NCI-H510A treated with DMSO at 0.1 percent for 48 hours (cell line): ENCODE measurements around the gene MRC1.

Source experiments
- DNase-seq: peaks from one replicate; lab custom pipeline; 2025; lab: John Stamatoyannopoulos, UW

Gene MRC1

DNA sequence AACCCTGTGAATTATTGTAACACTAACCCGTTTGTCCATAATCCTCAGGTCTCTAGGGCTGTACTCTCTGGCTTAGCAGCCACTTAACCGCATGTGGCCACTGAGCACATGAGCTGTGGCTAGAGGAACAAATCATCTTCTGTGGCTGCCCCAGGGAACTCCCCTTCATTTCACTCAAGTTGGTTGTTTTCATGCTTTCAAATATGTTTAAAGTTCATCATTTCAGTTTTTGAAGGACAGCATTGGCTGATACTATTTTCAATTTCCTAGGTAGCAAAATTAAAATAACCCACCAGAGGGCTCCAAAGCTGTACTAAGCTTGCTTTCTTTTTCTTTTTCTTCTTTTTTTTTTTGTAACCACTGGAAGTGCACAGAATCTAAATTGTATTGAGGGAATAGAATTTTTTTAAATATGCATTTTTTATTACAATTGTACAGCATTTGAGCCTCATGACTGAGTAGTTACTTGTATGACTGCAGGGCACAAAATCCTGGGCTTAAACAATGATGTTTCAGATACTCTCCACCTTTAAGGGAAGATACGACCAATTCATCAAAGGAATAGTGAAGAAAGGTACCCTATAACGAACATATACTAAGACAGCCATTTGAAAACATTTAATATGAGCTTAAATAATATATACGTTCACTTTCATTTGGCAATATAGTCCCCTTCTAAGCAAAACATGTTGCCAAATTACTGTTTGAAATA, 38.6 kb downstream of the MRC1 start:
- DNase-seq: no peak

DNA sequence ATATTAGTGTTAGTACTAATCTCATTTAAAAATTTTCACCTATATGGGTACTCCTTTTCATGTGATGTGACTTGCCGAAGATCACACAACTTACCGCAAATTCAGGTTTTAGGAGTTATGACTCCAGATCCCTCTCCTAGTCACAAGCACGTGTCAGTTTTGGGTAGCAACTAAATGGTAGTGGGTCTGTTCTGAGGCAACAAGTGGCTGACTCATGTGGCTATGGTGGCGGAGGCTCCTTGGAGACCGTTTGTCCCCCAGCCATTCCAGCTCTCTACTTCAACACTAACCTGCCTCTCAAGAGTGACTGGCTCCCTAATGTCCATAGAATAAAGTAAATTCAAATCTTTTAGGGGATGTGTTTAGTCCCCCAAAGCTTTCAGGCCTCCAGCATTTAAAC, 39.5 kb downstream of the MRC1 start:
- no peak for DNase-seq

DNA sequence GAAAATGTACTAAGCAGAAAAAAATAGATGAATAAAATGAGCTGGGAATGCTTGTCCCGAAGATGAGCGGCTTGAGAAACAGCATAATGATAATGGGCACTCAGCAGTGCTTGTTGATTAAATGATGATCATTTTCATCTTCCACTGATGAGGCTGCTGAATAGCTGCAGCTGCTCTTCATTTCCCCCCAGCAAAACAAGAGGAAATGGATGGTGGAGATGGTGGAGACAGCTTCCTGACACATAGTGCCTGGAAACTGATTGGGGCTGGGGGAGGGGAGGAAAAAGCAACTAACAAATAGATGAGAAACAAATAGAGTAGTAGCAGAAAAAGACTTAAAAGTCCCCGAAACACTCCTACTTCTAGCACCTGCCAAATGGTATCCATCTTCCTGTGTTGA, 41.4 kb downstream of the MRC1 start:
- DNase-seq: peak; percentile 26

DNA sequence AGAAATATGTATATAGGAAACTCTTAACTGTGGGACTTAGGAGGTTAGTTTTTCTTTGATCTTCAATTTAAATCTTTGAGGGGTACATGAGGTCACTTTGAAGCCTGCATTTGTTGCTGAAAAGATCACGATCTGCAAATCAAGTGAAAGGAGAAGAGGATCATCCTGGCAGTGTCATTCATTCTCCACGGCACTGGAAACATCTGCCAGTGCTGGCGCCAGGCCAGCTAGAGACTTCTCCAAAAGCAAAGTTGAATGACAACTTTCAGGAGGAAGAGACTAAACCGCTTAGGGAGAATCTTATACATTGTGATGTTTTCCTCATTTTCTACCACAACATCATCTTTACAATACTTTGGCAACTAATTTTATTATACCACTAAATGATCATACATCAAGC, 42.5 kb downstream of the MRC1 start:
- DNase-seq: peak; percentile 61

DNA sequence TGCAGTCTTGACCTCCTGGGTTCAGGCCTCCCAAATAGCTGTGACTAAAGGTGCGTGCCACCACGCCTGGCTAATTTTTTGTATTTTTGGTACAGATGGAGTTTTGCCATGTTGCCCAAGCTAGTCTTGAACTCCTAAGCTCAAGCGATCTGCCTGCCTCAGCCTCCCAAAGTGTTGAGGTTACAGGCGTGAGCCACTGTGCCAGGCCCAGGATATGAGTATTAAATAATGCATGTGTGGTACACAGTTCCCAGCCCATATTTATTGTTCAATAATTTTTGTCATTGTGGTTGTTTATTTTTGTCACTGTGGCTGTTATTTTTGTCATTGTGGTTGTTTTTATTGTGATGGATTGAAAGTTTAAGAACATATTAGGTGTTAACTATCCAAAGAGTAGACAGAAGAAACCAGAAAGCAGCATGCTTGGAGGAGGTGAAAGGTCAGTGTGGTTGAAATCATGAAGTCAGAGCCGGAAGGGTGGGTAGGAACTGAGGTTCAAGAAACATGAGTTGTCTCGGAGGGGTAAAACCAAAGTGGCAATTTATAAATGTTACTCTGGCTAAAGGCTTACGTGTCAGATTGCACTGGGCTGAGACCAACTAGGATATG, 45.0 kb downstream of the MRC1 start:
- no peak for DNase-seq

DNA sequence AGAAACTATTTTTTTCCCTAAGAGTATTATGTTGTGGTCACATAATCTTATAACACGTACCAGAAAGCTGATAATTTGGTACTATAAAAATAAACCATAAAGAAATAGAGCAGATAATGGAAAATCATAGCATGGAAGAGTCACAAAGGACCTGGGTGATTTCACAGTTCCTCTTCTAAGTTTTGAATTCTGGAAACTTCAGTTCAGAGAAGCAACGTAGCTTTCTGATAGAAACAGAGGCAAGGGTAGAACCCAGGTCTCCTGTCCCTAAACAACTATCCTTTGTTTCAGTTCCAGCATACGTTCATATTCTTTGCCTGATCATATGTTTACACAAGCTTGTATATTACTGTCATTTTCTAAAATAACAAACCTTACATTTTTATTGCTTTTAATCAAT, 47.9 kb downstream of the MRC1 start:
- no peak for DNase-seq

DNA sequence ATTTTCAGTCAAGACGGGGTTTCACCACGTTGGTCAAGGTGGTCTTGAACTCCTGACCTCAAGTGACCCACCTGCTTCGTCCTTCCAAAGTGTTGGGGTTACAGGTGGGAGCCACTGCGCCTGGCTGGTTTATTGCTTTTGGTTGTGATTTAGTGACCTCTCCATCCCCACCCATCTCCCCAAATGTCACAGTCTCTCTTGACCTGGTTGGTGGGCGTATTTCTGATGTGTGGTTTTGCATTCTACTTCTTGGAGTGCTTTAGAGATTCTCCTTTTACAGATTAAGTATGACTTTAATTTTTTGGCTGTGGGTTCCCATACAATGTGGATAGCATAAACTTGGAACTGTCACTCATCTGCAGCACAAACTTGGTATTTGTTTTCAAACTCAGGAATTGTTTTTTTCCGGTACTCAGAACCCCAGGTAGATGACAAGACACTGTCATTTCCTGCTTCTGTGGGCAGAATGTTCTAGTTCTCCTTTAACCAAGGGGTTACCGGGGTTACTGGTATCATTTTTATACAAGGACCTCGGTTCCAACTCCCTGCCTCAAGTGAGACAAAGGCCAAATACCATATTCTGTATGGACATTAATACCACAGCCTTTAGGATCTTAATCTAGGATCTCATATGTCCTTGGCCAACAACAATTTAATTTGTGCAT, 50.5 kb downstream of the MRC1 start:
- DNase-seq: no peak

DNA sequence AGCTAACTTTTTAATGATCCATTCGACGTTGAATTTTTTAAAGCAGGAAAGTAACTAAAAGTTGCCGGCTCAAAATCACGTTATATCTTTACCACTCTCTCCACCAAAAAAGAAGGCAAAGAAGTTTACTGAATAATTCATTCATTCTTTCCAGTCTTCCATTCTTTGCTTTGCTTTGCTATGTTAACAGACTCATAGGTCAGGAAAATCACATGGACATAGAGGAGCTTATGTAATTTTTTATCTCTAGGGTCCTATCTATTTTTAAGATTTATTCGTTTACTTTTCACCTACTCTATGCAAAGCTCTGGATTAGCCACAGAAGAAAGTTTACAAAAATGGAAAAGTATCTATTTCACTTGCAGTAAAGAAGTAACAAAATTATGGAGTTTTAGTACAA, 52.6 kb downstream of the MRC1 start:
- no peak for DNase-seq

DNA sequence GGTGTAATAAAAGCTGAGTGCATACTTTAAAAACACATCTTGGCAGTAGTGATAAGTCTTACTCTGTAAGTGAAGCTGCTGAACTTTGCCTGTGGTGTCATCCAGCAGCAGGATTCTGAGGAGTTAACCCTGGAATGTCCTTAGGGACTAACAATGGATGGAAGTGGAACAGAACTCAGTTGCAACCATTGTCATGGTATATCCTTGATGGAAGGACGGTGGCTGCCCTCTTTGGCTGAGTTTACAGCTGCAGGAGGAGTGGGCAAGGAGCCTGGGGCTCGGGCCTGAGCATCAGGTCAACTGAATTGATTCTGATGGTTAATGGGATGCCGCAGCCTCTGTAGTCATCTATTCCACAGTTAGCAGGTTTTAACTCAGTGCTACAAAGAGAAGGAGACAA, 56.2 kb downstream of the MRC1 start:
- no peak for DNase-seq

DNA sequence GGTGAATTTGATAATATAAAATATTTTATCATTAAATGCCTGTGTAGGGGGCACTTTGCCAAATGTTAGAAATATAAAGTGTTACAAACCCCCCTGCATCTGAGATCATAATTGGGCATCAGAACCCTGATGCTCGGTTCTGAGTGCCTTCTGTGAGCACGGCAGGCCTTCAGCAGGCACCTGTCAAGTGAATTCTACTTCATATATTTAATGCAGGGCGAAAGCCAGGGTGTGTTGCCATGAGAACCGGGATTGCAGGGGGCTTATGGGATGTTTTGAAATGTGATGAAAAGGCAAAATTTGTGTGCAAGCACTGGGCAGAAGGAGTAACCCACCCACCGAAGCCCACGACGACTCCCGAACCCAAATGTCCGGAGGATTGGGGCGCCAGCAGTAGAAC, 57.2 kb downstream of the MRC1 start:
- DNase-seq: no peak

DNA sequence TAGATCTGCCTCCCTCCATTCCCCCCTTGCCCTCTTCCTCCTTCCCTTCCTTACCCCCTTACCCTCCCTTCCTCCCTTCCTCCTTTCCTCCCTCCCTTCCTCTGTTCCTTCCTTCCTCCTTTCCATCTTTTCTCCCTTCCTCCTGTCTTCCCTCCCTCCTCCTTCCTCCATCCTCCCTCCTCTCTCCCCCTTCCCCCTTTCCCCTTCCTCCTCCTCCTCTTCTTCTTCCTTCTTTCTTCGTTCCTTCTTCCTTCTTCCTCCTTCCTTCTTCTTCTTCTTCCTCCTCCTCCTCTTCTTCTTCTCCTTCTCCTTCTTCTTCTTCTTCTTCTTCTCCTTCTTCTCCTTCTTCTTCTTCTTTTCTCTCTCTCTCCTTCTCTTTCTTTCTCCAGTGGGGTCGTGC, 57.9 kb downstream of the MRC1 start:
- no peak for DNase-seq

DNA sequence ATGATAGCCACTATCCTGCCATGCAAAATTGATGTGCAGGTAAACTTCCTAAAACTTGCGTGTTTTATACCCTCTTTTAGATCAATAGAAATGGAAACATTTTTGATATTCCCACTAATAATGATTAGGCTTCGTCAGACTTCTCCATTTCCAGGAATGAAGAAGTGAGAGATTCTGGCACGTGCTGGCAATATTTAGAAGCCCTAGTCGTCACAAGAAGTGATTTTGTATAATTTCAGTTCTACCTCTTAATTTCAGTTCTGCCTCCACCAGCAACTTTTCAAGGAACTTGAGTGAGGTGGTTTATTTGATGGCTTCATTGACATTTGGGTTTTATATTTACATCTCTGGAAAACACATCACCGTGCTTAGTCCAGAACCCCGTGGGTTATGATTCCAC, 61.9 kb downstream of the MRC1 start:
- DNase-seq: no peak

DNA sequence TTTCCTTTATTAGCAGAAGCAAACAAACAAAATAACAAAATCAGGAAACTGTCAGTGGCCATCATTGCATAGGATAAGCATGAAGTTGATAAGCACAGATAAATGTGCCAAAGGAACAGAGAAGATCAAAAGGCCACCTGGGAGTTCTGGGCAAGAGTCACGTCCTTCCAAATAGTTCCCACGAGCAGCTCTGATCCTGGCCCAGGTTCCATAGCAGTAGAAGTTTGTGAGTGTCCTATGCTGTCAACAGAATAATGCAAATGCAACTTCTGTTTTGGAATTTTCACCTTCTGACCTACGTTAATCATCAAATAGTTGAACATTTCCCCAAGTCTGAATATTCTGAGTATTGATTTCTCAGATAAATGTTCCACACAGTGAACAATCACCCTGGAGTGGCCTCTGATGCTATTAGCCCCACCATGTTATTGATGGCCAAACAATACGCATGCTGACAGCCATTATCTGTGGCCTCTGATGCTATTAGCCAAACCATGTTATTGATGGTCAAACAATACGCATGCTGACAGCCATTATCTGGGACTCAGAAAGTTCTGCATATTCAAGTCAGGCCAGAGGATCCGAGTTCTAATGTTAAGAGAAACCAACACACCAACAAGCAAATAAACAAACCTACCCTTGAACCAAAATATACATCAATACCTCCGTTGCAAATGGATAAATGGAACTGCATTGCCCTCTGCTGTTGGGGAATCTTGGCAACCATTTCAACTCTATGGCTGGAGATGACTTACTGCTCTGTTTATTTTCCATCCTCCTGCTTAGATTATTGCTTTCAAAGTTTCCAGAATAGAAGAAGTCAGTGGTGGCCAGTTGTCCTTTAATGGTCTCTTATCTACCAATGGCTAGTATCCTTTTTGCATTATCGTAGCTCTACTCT, 63.3 kb downstream of the MRC1 start:
- no peak for DNase-seq

DNA sequence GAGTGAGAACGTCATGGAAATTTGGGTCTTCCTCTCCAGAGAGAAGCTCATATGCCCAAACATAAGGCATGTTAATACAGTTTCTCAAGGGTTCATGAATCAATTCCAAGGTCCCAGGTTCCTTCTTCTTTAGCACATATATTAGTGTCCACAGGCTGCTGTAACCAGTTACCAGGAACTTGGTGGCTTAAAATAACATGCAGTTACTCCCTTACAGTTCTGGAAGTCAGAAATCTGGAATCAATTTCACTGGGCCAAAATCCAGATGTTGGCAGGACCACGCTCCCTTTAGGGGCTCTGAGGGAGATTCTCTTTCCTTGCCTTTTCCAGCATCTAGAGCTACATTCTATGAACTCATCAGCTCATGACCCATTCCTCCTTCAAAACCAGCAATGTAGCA, 64.8 kb downstream of the MRC1 start:
- DNase-seq: no peak

DNA sequence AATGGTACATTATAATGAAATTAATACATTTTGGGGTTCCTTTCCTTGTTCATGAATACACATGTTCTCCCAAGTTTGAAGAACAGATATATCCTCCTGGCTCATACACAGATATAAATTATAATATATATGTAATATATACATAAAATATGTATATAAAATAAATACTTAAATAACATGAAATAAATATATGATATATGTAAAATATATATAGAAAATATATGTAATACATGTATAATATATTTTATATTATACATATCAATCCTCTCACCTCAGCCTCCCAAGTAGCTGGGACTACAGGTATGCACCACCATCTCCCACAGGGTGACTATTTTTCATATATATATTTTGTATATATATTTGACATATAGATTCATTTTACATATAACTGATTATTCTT, 68.0 kb downstream of the MRC1 start:
- no peak for DNase-seq

DNA sequence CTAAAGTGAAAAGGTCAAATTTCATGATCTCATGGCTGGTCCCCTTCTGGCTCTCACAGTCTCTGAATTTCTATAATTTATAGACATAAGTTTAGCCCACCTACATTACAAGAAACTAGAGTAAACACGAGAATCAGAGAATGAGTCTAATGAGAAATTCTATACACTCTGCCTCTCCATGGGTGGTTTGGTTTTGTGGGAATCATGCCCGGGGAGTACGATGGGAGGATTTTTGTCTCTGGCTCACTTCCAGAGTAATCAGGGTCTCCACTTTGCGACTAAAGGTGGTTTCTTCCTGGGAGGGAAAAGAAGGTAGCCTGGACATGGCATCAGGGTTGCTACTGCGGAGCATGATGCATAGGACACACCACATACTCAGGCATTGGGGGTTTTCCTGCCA, 69.7 kb downstream of the MRC1 start:
- no peak for DNase-seq

DNA sequence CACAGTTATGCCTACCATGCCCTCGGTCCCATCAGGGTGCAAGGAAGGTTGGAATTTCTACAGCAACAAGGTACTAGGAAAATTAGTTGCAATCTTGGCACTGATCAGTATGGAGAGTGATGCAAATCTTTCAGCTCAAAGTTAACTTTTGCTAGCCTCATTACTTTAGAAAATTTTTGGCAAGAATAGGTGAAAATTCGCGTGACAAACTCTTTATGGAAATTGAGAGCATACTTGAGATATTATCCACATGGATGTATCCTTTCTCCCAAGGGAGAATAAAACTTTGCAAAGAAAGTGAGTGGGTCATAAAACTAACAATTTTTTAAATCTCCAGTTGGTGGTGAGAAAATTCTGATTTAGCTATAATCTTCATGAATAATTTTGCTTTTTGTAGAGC, 71.5 kb downstream of the MRC1 start:
- no peak for DNase-seq

DNA sequence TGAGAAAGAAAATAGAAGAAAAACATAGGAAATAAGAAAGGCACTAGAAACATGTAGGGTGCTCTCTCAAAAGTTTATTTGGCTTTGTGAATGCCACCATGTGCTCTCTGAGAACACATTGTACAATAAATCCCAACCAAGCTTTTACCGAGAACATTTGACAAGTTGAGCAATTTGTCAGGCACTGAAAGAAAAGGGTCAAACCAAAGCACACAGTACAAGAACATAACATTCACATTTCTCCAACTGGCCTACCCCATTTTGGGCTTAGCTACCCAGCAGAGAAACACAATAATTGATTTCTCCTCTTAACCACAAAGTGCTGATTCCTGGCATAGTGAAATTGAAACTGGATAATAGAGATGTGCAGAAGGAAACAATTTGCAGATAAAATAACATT, 73.4 kb downstream of the MRC1 start:
- no peak for DNase-seq

DNA sequence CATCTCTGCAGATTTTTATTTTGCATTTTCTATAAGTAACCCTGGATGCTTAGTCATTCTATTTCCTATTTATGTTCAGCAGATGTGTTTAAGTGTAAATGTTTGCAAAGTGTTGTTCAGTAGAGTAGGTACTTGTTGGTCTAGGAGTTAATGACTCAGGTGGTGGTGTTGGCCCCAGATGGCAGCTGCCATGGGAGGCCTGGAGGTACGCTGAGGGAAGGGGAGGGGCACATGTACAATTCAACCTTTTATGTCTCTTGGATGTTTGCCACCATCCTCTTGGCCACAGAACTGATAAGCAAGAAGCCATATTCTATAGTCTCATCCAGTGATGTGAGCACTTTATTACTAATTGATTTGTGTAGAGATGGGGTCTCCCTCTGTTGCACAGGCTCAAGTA, 74.5 kb downstream of the MRC1 start:
- peak; percentile 86 for DNase-seq

DNA sequence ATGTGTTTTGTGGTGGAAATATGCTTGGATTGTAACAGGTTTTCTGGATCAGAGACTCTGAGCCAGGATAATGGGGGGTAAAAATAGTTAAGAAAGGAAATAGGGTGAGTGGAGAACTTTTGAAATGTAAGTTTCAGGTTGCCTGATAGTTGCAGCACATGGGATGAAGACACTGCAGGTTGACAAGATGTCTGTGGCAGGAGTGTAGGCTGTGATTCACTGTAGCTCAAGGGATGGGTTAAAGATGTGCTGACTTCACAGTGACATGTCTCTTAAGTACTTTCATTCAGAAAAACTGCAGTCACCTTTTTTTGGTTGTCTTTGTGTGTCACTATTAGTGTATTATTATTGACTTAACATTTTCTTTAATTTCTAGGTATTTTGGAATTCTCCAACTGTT, 79.0 kb downstream of the MRC1 start:
- no peak for DNase-seq

DNA sequence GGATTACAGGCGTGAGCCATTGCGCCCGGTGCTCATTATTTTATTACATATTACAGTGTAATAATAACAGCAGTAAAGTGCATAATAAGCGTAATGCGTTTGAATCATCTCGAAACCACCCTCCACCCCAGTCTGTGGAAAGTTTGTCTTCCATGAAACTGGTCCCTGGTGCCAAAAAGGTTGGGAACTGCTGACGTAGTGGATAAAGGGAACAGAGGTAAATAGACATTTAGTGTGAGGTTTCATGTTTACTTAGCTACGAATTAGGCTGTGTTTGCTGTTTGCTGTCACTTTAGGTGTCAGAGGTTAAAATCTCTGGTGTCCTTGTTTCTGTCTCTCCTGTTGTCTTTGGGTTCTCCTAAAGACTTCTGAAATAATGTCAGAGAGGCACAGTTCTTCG, 82.3 kb downstream of the MRC1 start:
- no peak for DNase-seq

DNA sequence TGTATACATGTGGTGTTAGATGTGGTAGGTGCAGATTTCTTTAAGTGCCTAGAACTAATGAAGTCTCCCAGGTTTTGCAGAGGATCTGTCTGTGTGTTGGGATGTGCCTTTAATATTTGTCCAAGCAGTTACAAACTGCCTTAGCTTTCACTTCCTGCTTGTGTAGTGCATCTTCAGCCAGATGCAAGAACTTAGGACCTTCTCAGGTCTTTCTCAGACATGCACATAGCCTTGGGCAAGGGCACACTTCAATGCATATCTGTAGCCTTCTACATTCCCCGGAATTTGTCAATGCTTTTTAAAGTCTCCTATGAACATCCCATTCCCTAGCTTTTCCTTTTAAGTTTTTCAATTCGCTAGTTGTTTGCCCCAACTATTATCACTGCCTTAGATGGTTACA, 95.4 kb downstream of the MRC1 start:
- no peak for DNase-seq

DNA sequence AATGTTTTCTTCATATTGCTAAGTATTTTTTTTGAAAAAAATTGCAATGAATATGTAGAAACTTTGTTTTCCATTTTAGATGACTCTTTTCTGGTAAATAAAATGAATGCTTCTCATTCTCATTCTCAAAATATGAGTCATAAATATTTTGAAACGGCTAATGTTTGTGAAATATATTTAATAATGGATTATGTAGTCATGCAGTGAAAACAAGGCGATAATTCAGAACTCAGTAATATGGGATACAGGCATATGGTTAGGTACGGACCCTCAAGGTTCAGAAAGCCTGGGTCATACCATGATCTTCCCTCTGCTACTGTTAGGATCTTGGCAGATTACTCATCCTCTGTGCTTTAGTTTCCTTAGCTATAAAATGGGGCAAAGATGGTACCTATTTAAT, 96.3 kb downstream of the MRC1 start:
- no peak for DNase-seq
